HEK293T (cell line): ENCODE measurements around the gene SEC11C.

Experiments used
- ARNT ChIP-seq: fragments of 450-650 bp; IDR thresholded peaks from 2 replicates; pipeline ENCODE4 v1.6.1; 2017; ENCODE audit warnings: mild to moderate bottlenecking
- BHLHE40 ChIP-seq: fragments of 450-650 bp; IDR thresholded peaks from 2 replicates; pipeline ENCODE4 v1.6.1; 2016; ENCODE audit warnings: mild to moderate bottlenecking, moderate library complexity, borderline replicate concordance
- FOXM1 ChIP-seq: fragments of 450-650 bp; IDR thresholded peaks from 2 replicates; pipeline ENCODE4 v1.6.1; 2017; ENCODE audit warnings: mild to moderate bottlenecking, borderline replicate concordance
- HDGF ChIP-seq: fragments of 450-650 bp; IDR thresholded peaks from 2 replicates; pipeline ENCODE4 v1.6.1; 2017; ENCODE audit warnings: antibody characterized with exemption, borderline replicate concordance
- L3MBTL2 ChIP-seq: fragments of 450-650 bp; conservative IDR thresholded peaks from 2 replicates; pipeline ENCODE4 v1.6.1; 2016; ENCODE audit warnings: mild to moderate bottlenecking
- SUZ12 ChIP-seq: fragments of 450-650 bp; IDR thresholded peaks from 2 replicates; pipeline ENCODE4 v1.6.1; 2016; ENCODE audit warnings: mild to moderate bottlenecking

DNA sequence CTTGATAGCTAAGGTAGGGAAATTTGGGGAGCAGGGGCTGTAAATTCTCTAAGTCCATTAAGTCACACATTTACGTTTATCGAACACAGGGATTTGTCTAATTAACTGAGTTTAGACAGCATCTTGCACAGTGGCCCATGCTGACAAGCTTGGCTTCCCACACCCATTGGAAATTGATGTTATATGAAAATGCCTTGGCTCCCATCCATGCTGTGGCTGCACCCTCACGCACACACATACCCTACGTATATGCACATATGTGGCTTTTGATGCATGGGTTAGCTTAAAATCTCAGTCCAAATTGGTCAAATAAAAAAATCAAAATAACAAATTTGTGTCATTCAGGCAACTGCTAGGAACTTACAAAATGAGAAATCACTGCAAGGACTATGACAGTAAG lies 37.8 kb downstream of the SEC11C start:
- no peak for TF ChIP-seq L3MBTL2
- no peak for TF ChIP-seq BHLHE40
- no peak for TF ChIP-seq SUZ12
- no peak for TF ChIP-seq FOXM1
- TF ChIP-seq HDGF = no peak
- TF ChIP-seq ARNT = no peak
